Natural killer cell treated with Interleukin-12 subunit alpha and Interleukin-12 subunit beta and Interleukin-15 and Interleukin-18, amount 100 ng/mL, for 72 hours (primary cell): ENCODE results near the gene AP2A1. TPM values are rescaled to one million over a fixed set of nuclear protein-coding genes. Genes with fewer than 3 reads are reported as not detected.
"Not testable (repeated sequence)": the region's sequence is repeated elsewhere in the genome, so short reads cannot be mapped to it uniquely, and the experiment has no call there.

ENCODE experiments used
- ATAC-seq, 2 donors: fragments of 150-1000 bp; cut with Tn5 transposase in 1 of 2; sonication (Bioruptor Pico), chemical (Tn5 transposase) in 1 of 2; 2 replicates each; pipeline ENCODE4 v1.10.0; 2021
- DNase-seq: peaks from one replicate; pipeline ENCODE4 v3.0.0; 2022; ENCODE audit warnings: low spot score
- H3K27ac Mint-ChIP-seq, 2 donors: 1 replicate in 1 of 2; 2 replicates in 1 of 2; pipeline ENCODE4 v1.8.0; 2022; ENCODE audit warnings: mixed read lengths in 2 of 2, mild to moderate bottlenecking in 1 of 2, moderate library complexity in 1 of 2
- H3K27me3 Mint-ChIP-seq, 2 donors: 1 replicate in 1 of 2; 2 replicates in 1 of 2; pipeline ENCODE4 v1.8.0; 2022; ENCODE audit warnings: mixed read lengths in 2 of 2
- H3K36me3 Mint-ChIP-seq: one replicate; pipeline ENCODE4 v1.8.0; 2022; ENCODE audit warnings: mixed read lengths
- H3K4me1 Mint-ChIP-seq, 2 donors: 1 replicate in 1 of 2; 2 replicates in 1 of 2; pipeline ENCODE4 v1.8.0; 2022; ENCODE audit warnings: low read depth in 2 of 2, mixed read lengths in 2 of 2, mild to moderate bottlenecking in 1 of 2
- H3K4me3 Mint-ChIP-seq: one replicate; pipeline ENCODE4 v1.8.0; 2022; ENCODE audit warnings: mixed read lengths
- H3K9me3 Mint-ChIP-seq: 2 replicates; pipeline ENCODE4 v1.8.0; 2022; ENCODE audit warnings: mixed read lengths
- total RNA-seq, 2 donors: library from RNA; stranded (reverse); gene quantifications; one replicate each; pipeline ENCODE4 v1.2.3, GENCODE V29; 2022

AP2A1 gene
- 100 to 1,000 TPM; 131 to 142 TPM for total RNA-seq

DNA sequence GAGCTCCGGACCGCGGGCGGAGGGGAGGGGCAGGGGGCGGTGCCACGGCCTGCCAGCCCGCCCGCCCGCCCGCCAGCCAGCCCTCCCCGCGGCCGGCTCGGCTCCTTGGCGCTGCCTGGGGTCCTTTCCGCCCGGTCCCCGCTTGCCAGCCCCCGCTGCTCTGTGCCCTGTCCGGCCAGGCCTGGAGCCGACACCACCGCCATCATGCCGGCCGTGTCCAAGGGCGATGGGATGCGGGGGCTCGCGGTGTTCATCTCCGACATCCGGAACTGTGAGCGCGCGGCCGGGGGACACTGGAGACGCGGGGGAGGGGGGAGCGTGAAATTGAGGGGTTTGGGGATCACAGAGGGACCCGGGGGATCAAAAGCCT is at the start of gene AP2A1:
Gene AP2A1, plus strand, starts transcription at position 72 of the 370 bp plus-strand sequence. Its CDS starts 133 bp downstream, at position 205.
- H3K36me3 Mint-ChIP-seq, result no peaks in the 10 kb centered on the region
- no peak for ATAC-seq
- peaks cover 42 to 45% of the 10 kb centered on the region in 2 donors for H3K4me1 Mint-ChIP-seq
- H3K27me3 Mint-ChIP-seq, result no peaks in the 10 kb centered on the region
- no peaks in the 10 kb centered on the region for H3K9me3 Mint-ChIP-seq
- peak within 1 kb of the TSS; percentile 91 to 92 for H3K27ac Mint-ChIP-seq
- peak within 1 kb of the TSS; percentile 90 for H3K4me3 Mint-ChIP-seq
- DNase-seq, result no peak

DNA sequence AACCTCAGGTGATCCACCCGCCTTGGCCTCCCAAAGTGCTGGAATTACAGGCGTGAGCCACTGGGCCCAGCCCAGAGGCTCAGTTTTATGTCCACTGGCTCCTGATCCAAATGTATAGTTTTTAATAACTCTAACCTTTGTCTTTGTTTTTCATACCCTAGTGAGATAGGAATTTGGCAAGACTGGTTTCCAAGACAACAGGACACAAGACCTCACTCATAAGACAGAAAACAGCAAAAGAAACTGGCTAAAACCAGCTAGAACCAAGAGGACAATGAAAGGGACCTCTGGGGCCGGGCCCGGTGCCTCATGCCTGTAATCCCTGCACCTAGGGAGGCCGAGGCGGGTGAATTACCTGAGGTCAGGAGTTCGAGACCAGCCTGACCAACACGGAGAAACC is 48.3 kb upstream of the AP2A1 start:
- Mint-ChIP-seq H3K27me3 (no peaks in the 10 kb centered on the region), H3K27ac (no peak overlapping the region), H3K4me3 (no peak overlapping the region), H3K4me1 (peaks cover 11 to 12% of the 10 kb centered on the region in 2 donors), H3K9me3 (no peaks in the 10 kb centered on the region), H3K36me3 (no peaks in the 10 kb centered on the region)
- DNase-seq (no peak), ATAC-seq (no peak)

DNA sequence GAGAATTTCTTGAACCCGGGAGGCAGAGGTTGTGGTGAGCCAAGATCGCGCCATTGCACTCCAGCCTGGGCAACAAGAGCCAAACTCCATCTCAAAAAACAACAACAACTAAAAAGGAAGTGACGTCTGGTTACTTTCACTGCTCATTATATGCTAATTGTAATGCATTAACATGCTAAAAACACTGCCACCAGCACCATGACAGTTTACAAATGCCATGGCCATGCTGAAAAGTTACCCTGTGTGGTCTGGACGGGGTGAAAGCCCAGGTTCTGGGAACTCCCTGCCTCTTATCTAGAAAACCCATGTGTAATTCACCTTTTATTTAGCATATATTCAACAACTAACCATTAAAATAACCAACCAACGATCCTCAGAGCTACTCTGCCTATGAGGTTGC is 47.8 kb upstream of the AP2A1 start:
- Mint-ChIP-seq H3K27ac (no peak overlapping the region), H3K36me3 (no peaks in the 10 kb centered on the region), H3K9me3 (no peaks in the 10 kb centered on the region), H3K27me3 (no peaks in the 10 kb centered on the region), H3K4me3 (no peak overlapping the region), H3K4me1 (peaks cover 11 to 12% of the 10 kb centered on the region in 2 donors)
- no peak for DNase-seq
- no peak for ATAC-seq

DNA sequence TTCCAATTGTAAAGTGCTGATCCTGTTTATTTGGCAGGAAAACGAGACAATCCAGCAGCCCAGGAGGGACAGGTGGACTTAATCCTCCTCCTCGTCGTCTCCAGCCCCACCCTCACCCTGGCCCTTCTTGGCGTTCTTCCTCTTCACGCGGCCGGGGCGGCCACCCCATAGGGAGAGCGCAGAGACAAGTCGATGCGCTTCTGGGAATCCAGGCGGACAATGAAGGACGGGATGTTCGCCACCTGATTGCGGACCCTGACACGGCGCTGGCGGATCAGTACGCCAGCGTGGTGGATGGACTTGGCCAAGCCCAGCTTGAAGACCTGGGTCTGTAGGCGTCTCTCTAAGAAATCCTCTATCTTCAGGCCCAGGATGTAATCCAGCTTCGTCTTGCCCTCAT is 47.4 kb upstream of the AP2A1 start:
- H3K4me3 Mint-ChIP-seq, H3K27ac Mint-ChIP-seq, H3K9me3 Mint-ChIP-seq, DNase-seq, H3K27me3 Mint-ChIP-seq, ATAC-seq, H3K36me3 Mint-ChIP-seq: not testable (repeated sequence)
- H3K4me1 Mint-ChIP-seq, result peaks cover 11 to 12% of the 10 kb centered on the region in 2 donors

DNA sequence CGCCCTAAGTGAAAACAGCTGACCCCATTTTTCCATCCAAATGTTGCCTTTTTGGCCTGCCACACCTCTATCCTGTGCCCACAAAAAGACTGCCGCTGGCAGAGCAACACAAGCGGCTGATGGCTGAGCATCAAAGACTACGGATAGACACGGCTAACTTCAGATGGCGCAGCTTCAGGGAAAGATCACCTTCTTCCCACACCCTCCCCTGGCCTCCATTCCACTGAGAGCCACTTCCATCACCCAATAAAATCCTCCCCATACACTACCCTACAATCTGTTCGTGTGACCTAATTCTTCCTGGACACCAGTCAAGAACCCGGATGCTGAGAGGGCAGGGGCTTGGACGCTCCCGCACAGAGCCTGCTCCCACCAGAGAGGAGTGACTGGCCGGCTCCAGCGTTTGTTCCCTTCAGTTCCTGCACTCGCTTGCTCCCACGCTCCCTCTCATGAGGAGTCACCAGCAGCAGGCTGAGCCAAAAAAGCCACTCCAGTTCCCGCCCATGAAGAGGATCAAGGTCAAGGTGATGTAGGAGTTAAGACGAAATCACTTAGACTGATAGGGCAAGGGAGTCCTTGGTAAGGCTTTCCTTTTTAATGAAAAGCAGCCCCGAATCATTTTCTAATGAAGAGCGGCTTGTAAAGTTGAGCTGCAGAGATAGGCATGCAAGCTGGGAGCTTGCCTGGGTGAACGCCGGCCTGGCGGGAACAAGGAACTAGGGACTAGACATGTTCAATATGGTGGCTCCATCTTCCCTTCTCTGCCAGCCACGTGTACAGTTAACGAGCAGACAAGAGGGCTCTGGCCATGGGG is 39.4 kb upstream of the AP2A1 start:
- Mint-ChIP-seq H3K36me3 (no peaks in the 10 kb centered on the region), H3K27me3 (no peaks in the 10 kb centered on the region), H3K27ac (no peak overlapping the region), H3K9me3 (no peaks in the 10 kb centered on the region), H3K4me1 (no peaks in the 10 kb centered on the region), H3K4me3 (no peak overlapping the region)
- no peak for DNase-seq
- no peak for ATAC-seq

DNA sequence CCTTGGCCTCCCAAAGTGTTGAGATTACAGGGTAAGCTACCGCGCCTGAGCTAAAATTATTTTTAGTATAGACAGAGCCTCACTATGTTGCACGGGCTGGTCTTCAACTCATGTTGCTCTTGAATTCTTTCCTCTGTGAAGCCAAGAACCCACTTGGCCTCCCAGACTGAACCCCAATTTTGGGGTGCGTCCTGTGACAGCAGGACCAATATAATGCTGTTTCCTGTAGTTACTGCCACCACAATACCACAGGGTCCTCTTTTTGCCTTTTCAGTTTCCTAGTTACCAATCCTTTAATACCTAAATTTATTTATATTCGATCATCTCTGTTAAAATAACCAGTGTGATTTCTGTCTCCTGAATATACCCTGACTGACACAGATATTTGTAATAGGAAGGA is 36.6 kb upstream of the AP2A1 start:
- Mint-ChIP-seq H3K27ac (no peak overlapping the region), H3K4me1 (no peaks in the 10 kb centered on the region), H3K9me3 (no peaks in the 10 kb centered on the region), H3K27me3 (no peaks in the 10 kb centered on the region), H3K4me3 (no peak overlapping the region), H3K36me3 (no peaks in the 10 kb centered on the region)
- no peak for ATAC-seq
- no peak for DNase-seq

DNA sequence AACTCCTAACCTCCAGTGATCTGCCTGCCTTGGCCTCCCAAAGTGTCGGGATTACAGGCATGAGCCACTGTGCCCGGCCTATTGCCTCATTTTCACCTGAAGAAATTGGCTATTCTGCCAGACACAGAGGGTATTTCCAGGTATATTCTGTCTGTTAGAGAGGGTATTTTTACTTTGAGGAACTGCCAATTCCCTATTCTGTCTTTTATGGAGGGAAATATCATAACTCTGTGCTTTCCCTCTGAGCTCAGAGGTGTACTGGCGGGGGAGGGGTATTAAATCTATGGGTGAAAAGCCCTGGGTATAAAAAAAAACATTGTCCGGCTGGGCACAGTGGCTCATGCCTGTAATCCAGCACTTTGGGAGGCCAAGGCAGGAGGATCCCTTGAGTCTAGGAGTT is 28.5 kb upstream of the AP2A1 start:
- DNase-seq, result no peak
- H3K27ac Mint-ChIP-seq, result no peak overlapping the region
- peaks cover 0 to 9% of the 10 kb centered on the region in 2 donors for H3K4me1 Mint-ChIP-seq
- no peaks in the 10 kb centered on the region for H3K27me3 Mint-ChIP-seq
- H3K4me3 Mint-ChIP-seq, result no peak overlapping the region
- no peaks in the 10 kb centered on the region for H3K36me3 Mint-ChIP-seq
- no peak for ATAC-seq
- no peaks in the 10 kb centered on the region for H3K9me3 Mint-ChIP-seq

DNA sequence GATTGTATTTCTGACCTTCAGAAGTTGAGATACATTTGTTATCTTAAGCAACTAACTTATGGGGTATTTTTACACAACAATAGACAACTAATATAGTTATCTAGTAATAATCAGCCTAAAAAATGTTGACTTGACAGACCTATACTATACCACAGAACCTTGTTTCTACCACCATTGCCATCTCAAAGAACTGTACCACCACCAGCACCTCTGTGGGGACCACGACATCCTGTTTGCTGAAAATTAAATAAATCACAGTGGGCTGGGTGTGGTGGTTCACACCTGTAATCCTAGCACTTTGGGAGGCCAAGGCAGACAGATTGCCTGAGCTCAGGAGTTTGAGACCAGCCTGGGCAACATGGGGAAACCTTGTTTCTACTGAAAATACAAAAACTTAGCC is 27.7 kb upstream of the AP2A1 start:
- DNase-seq (no peak), ATAC-seq (no peak)
- Mint-ChIP-seq H3K36me3 (no peaks in the 10 kb centered on the region), H3K4me3 (no peak overlapping the region), H3K27me3 (no peaks in the 10 kb centered on the region), H3K9me3 (no peaks in the 10 kb centered on the region), H3K27ac (no peak overlapping the region), H3K4me1 (peaks cover 0 to 9% of the 10 kb centered on the region in 2 donors)

DNA sequence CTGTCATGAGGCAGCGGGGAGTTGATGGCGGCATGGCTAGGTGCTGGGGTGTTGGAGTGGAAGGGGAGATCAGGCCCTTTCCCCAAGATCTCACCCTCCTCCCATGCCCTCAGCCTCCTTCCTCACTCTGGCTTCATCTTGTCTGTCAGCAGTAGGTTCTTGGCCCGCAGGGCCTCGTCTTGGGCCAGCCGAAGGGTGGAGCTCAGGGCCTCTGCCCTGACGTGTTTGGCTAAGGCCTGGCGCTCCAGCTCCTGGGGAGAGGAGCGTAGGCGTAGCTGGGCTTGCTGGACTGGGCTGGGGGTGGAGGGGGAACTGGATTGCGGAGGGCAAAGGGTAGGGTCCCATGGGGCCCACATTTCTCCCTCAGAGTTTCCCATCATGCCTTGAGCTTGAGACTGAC is 26.9 kb upstream of the AP2A1 start:
- Mint-ChIP-seq H3K4me3 (no peak overlapping the region), H3K27me3 (no peaks in the 10 kb centered on the region), H3K27ac (no peak overlapping the region), H3K4me1 (peaks cover 0 to 9% of the 10 kb centered on the region in 2 donors), H3K9me3 (no peaks in the 10 kb centered on the region), H3K36me3 (no peaks in the 10 kb centered on the region)
- DNase-seq (no peak), ATAC-seq (no peak)

DNA sequence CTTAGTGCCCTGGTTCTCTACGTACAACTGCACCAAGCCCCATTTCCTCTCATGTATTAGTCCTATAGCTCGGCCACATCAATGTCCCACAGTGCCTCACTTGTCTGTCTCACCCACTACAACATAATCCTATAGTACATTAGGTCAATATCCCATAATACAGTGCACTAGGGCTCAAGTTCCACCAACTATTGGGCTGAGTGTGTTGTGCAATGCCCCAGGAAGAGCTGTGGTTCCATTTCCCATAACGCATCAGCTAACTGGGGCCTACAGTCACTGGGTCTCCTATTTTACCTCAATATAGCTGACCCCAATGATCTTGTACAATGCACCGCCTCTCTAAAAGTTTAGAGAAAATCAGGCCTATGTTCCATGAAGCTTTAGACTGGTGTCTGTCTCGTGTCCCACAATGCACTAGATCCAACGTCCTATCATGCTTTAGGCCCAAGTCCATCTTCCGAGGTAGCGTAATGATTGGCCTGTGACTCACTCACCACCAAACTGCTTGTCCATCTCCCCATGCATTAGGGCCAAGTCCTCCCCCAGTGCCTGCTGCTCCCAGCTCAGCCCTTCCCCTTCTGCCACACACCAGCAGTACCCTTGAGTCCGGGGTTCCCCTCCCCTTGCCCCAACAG is 25.5 kb upstream of the AP2A1 start:
- Mint-ChIP-seq H3K9me3 (no peaks in the 10 kb centered on the region), H3K4me1 (peaks cover 0 to 9% of the 10 kb centered on the region in 2 donors), H3K4me3 (no peak overlapping the region), H3K27me3 (no peaks in the 10 kb centered on the region), H3K36me3 (no peaks in the 10 kb centered on the region), H3K27ac (peak overlapping the region in 1 of 2 donors; percentile 46)
- DNase-seq (no peak), ATAC-seq (no peak)

DNA sequence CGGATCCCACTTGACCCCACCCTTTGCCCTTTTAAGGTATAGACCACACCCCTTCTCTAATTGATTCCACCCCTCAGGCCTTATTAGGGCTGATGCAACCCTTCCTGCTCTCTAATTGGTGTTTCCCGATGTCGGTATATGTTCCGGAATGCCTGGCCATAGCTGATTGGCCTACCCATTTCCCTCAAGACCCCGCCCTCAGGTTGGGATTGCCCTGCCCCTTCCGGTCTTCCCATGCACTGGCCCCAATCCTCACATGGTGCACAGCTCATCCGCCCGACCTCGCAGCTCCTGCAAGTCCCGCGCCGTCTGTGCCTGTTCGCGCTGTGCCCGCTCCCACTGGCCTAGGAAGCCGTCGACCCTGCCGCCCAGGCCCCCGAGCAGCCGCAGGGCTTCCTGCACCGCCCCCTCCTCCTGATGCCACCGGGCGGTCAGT is 21.8 kb upstream of the AP2A1 start:
- no peak overlapping the region for H3K4me3 Mint-ChIP-seq
- no peak for ATAC-seq

DNA sequence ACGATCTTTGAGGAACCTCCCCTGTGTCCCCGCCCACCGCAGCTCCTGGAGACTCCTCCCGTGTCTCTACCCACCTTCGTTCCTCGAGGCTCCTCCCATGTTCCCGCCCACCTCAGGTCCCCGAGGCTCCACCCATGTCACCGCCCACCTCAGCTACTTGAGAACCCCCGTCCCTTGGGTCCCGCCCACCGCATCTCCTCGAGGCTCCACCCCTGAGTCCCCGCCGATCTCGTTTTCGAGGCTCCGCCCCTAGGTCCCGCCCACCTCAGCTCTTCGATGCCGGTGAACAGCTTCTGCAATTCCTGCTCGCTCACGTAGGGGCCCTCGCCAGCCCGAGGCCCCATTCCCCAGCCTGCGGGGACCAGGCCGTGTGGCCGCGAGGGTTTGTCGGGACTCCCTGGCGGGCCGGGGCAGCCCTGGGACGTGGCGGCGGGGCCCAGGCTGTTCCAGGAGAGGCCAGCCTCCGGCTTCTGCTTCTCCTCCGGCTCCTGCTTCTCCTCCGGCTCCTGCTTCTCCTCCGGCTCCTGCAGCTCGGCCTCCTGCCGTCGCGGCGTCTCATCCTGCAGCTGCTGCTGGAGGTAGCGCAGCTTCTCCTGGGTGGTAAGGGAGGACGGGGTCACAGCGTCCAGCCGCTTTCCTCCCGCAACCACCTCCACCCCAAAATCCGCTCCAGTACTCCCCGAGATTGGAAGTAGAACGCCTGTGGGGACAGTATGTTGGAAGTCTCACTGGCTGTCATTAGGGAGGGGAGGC is 20.4 kb upstream of the AP2A1 start:
- no peaks in the 10 kb centered on the region for H3K36me3 Mint-ChIP-seq
- H3K4me3 Mint-ChIP-seq, result no peak overlapping the region
- no peaks in the 10 kb centered on the region for H3K9me3 Mint-ChIP-seq
- H3K27ac Mint-ChIP-seq, result no peak overlapping the region
- H3K4me1 Mint-ChIP-seq, result peaks cover 5 to 8% of the 10 kb centered on the region in 2 donors
- DNase-seq (peak; percentile 77), ATAC-seq (peak; percentile 57 to 90)
- no peaks in the 10 kb centered on the region for H3K27me3 Mint-ChIP-seq

More for the DNA sequence above, 21.8 kb upstream of the AP2A1 start:
- no peaks in the 10 kb centered on the region for H3K9me3 Mint-ChIP-seq
- H3K36me3 Mint-ChIP-seq, result no peaks in the 10 kb centered on the region
- DNase-seq, result no peak
- H3K27ac Mint-ChIP-seq, result no peak overlapping the region
- H3K27me3 Mint-ChIP-seq, result no peaks in the 10 kb centered on the region
- H3K4me1 Mint-ChIP-seq, result peaks cover 5 to 11% of the 10 kb centered on the region in 2 donors

DNA sequence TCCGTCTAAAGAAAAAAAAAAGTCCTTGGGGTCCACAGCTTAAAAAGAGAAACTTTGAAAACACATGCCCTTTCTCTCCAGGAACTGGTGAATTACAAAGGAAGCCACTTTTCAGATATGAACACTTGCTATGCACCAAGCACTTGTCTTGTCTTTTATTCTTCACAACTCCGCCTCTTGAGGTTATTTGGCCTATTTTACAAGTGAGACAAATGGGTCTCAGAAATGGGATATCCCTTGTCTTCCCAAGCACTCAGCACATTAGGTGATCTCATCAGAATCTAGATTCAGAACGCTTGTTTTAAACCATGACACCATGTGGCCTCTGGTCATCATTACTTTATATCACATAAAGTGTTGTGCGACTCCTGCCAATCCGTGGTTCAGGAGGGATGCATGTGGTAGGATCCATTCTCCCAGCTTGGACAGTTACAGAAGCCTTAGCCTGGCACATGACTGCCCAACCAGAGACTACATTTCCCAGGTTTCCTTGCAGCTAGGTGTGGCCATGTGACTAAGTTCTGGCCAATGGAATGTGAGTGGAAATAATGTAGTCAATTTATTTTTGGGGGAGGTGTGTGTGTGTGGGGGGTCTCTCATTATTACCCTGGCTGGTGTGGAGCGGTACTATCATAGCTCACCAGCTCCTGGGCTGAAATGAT is 17.6 kb upstream of the AP2A1 start:
- DNase-seq (no peak), ATAC-seq (no peak)
- no peak overlapping the region for H3K4me3 Mint-ChIP-seq
- peaks cover 5 to 8% of the 10 kb centered on the region in 2 donors for H3K4me1 Mint-ChIP-seq
- no peaks in the 10 kb centered on the region for H3K36me3 Mint-ChIP-seq
- no peaks in the 10 kb centered on the region for H3K9me3 Mint-ChIP-seq
- no peaks in the 10 kb centered on the region for H3K27me3 Mint-ChIP-seq
- peak overlapping the region in 1 of 2 donors; percentile 15 for H3K27ac Mint-ChIP-seq
